Skin of body (tissue), 2 donors: Measurements from ENCODE around the gene GABPA. TPM values are rescaled to one million over a fixed set of nuclear protein-coding genes. Genes with fewer than 3 reads are reported as not detected.
"Not testable (repeated sequence)": the region's sequence is repeated elsewhere in the genome, so short reads cannot be mapped to it uniquely, and the experiment has no call there.

Experiments used
- DNase-seq: peaks from one replicate; lab custom pipeline; 2025; lab: John Stamatoyannopoulos, UW
- total RNA-seq: library from RNA; depleted of rRNA; stranded (reverse); fragments of >200 nt; gene quantifications from one replicate; pipeline ENCODE4 v1.2.3, GENCODE V29; 2014

Gene GABPA
- total RNA-seq, 1 donor from 2014 or later, result 38.9 TPM

DNA sequence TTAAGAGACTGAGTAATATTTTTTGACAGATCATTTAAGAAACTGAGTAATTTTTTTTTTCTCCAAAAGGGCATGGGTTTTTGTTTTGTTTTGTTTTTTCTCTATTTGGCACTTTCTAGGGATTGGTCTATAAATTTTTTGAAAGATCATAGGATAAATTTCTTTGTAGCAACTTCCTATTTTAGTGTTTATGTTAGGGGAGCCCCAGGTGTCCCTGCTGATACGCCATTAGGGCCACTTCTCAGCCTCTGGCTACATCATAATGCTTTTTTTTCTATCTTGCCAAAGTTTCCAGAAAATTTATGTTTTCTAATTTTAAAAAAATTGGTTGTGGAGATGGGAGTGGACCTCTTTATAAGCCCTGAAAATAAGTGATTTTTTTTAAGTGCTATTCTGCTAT lies 2.6 kb downstream of the GABPA start:
- DNase-seq, result no peak

DNA sequence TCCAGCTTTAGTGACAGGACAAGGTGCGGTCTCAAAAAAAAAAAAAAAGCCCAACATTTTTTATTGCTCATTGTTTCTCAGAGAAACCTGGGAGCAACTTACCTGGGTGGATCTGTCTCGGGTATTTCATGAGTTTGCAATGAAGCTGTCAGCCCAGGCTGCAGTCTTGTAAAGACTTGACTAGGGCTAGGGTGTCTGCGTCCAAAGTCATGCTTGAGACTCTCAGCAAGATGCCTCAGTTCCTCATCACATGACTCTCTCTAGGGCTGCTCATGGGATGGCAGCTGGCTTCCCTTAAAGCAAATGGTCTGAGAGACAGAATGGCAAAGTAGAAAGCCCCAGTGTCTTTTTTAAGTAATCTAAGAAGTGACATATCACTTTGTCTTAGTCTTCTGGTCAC lies 8.1 kb downstream of the GABPA start:
- no peak for DNase-seq

- DNase-seq, result no peak
These were observed 10.1 kb downstream of the GABPA start for GRCh38 chr21:25744854-25745253.

- no peak for DNase-seq
These were observed 15.3 kb downstream of the GABPA start for GRCh38 chr21:25750085-25750484.

GRCh38 chr21:25752416-25752815 lies 17.6 kb downstream of the GABPA start:
- DNase-seq, result no peak

GRCh38 chr21:25756190-25756932 lies 21.6 kb downstream of the GABPA start:
- no peak for DNase-seq

- peak; percentile 10 for DNase-seq
These were observed 22.8 kb downstream of the GABPA start for GRCh38 chr21:25757531-25757930.

GRCh38 chr21:25759573-25759972 lies 24.8 kb downstream of the GABPA start:
- DNase-seq, result no peak

DNA sequence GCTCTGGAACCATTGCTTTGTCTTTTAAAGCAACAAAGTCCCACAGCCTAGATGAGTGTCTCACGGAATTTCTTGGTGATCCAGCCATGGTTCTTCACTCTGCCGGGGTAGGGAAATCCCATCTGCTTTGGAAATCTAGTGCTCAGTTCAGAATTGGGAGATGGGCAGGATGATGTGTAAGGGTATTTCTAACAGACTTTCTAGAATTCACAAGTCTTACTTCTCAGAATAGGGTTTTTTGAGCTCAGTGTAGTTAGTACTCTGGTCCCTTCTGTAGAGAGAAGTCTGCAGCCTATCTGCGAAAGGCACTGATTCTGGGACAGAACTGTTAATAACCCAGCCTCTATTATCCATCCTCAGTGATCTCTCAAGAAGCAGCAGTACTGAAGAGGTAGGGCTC lies 25.3 kb downstream of the GABPA start:
- DNase-seq, result no peak

DNA sequence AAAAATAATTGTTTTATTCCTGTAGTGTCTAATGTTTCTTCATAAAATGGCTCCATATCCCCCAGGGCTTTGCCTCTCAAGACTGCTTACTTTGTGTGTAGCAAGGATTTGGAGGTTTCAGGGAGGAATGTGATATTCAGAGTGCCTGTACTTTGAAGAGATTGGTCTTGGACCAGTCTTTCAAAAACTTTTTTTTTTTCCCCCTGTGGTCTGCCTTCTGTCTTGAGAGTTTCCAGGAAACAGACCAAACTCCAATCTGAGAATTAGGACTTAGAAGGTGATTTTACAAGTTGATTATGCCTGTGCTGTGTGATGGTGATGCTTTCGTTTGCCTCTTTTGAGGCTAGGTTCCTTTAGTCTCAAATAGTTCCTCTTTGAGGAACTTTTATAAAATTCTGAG lies 25.9 kb downstream of the GABPA start:
- DNase-seq, result no peak

DNA sequence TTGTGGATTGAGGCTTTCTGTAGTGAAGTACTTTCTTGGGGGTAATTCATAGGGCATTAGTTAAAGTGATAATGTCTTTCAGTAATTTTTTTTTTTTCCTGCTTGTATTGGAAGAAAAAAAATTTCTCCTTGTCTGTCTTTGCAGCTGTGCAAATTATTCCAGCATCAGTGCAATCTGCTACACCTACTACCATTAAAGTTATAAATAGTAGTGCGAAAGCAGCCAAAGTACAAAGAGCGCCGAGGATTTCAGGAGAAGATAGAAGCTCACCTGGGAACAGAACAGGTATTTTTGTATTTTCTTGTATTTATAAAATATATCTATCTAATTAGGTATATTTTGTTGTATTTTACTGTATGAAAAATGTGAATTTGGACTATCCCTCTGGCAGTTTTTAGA lies 29.3 kb downstream of the GABPA start:
- DNase-seq, result no peak

DNA sequence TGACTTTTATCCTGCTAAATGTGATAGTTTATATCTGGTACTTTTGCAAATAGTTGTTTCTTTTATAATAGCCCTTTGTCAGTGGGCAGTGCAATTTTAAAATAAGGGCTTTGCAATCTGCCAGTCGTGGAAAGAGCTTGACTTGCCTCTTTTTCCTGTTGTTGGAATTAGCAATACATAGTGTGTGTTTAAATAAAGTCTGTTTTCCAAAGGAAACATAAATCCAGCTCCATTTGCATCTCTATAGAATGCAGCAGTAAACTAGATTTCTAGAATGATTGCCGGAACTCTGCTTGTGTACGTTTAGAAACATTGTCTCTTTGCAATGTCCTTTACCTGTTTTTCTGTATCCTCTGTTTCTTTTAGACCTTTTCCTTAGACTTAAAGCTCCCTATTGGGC lies 33.1 kb downstream of the GABPA start:
- DNase-seq, result no peak

DNA sequence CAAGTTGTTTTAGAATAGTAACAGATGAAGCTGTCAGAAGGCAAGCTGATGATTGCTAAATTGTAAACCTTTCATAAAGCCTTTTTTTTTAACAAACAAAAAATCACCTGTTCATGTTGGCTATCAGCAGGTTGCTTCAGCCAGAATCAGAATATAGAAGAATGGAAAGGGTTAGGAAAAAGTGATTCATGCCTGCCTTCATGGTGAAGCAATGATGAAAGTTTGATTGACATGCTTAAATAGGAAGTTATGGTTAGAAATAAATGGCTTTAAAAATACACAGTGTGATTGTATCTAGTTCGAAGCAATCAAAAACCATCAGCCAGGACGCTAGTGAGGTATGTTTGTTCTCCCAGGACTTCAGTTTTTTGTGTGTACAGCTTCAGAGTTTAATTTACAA lies 37.9 kb downstream of the GABPA start:
- DNase-seq, result no peak

DNA sequence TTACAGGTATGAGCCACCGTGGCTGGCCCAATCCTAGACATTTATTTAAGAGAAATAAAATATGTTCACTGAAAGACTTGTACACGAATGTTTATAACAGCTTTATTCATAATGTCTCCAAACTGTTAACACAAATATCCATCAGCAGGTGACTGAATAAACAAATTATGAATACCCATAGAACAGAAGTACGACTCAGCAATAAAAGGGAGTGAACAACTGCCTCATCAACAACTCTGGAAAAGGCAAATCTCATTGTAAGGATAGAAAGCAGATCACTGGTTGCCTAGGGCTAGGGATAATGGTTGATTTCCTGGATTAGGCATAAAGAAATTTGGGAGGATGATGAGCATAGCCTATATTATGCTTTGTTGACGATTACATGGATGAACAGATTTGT lies 41.7 kb downstream of the GABPA start:
- no peak for DNase-seq

GRCh38 chr21:25778126-25778875 lies 43.5 kb downstream of the GABPA start:
- DNase-seq, result not testable (repeated sequence)

DNA sequence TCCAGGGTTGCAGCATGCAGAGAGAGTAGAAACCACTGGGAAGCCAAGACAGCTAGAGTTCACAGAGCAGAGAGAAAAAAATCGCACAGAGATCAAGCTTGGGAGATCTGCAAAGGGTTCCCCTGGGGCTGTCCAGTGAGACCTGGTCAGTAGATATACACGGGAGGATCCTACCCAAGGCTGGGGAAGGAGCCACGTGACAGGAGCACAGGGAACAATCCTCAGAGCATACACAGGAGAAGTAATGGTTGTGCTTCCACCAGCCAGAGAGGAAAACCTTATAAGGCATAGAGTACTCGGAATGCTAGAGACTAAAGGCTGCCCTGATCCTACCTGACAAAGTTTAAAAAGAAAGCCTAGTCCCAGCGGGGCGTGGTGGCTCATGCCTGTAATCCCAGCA lies 53.9 kb downstream of the GABPA start:
- no peak for DNase-seq

- DNase-seq, result peak; percentile 81
These were observed 55.5 kb downstream of the GABPA start for GRCh38 chr21:25790122-25790877.

DNA sequence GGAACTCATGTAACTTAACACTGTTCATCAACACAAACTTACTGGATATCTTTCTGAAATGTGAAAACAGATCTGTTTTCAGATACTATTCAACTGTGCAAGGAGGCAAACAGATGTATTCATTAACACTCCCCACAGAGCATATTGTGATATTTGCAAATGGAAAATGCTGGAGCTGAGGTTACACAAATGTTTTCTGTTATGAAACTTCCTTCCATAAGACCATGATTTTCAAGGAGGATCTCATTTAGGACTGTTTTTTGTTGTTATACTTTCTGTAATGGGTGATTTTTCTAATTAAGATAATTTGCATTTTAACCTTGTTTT lies 56.1 kb downstream of the GABPA start:
- peak; percentile 81 for DNase-seq

DNA sequence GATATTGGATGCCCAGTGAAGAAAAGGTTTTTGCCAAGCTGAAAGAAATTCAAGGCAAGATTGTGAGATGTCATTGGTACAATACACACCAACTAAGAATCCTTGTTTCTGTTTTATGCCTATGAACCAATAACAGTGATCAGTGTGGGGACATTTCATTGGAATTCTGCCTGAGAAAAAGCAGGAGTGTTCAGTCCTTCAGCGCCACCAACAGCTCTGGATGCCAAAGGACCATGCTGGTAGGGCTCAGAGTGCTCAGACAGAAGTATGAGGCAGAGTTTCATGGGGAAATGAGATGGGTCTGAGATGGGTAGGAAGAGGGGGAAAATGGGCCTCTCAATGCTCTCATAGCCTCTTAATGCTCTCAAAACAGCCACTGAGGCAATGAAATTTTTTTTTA lies 56.5 kb downstream of the GABPA start:
- no peak for DNase-seq

DNA sequence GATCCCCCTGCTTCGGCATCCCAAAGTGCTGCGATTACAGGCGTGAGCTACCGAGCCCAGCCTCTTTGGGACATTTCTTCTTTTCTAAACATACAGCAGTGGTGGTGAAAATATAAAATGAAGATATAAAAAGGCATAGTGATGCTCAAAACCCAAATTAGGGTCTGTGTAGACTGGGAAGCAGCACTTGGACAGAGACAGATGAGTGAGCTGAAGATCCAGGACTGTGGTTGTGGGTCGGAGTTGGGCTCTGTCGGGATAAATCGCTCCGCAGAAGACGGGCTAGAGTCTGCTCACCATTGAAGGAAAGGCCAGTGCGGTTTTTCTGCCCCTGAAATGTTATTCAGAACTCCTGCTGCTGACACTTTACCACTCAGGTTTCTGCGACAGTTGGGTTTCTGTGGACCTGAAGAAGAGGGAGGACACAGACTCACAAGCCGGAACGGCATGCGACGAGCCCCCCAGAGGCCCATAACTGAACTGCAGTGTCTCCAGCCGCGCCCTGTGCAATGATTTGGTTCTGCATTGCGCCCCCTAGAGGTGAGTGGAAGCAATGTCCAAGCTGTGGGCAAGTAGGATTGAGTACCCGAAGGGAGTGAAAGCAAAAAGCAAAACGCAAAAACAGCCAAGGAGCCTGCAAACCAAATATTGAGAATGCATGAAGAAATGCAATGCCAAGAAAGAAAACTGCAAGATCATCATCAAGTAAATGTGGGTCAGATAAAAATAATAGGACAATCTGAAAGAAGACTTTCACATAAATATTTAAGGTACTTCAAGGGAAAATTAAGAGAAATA lies 66.6 kb downstream of the GABPA start:
- peak; percentile 44 for DNase-seq

DNA sequence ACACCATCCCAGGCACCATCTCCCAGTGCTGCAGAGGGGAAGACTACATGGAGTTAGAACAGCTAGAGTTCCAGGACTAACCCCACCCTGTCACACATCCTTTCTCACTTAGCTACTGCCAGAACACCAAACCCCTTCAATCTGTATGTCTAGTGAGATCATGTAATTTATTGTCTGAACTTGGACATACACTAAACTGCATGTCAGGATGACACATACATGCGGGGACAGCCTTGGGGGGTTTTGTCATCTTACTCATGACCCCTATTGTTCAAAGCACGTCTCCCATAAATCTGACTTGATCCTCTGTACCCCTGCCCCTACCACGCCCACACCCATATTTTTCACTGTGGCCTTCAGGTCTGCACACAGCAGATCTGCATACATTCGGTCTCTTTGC lies 71.3 kb downstream of the GABPA start:
- no peak for DNase-seq

- DNase-seq, result no peak
These were observed 72.4 kb downstream of the GABPA start for GRCh38 chr21:25807191-25807590.
